Stimulated activated effector memory CD8-positive, alpha-beta T cell treated with anti-CD3 and anti-CD28 coated beads, Interleukin-12 subunit alpha, Interleukin-12 subunit beta, amount 100 ng/mL, for 72 hours (primary cell): Measurements from ENCODE around the gene NFASC.

Experiments
- ATAC-seq: fragments of 150-1000 bp; cut with Tn5 transposase; 2 replicates; pipeline ENCODE4 v1.10.0; 2021
- DNase-seq, 2 donors: peaks; one replicate each; pipeline ENCODE4 v3.0.0; 2021 to 2022; ENCODE audit warnings: low spot score in 2 of 2
- H3K27ac Mint-ChIP-seq: one replicate; pipeline ENCODE4 v1.8.0; 2022; ENCODE audit warnings: mild to moderate bottlenecking, mixed read lengths
- H3K36me3 Mint-ChIP-seq: one replicate; pipeline ENCODE4 v1.8.0; 2022; ENCODE audit warnings: mild to moderate bottlenecking, mixed read lengths
- H3K4me1 Mint-ChIP-seq: one replicate; pipeline ENCODE4 v1.8.0; 2022; ENCODE audit warnings: mixed read lengths
- H3K4me3 Mint-ChIP-seq: one replicate; pipeline ENCODE4 v1.8.0; 2022; ENCODE audit warnings: mild to moderate bottlenecking, mixed read lengths
- H3K9me3 Mint-ChIP-seq: one replicate; pipeline ENCODE4 v1.8.0; 2022; ENCODE audit warnings: mixed read lengths

Gene NFASC

DNA sequence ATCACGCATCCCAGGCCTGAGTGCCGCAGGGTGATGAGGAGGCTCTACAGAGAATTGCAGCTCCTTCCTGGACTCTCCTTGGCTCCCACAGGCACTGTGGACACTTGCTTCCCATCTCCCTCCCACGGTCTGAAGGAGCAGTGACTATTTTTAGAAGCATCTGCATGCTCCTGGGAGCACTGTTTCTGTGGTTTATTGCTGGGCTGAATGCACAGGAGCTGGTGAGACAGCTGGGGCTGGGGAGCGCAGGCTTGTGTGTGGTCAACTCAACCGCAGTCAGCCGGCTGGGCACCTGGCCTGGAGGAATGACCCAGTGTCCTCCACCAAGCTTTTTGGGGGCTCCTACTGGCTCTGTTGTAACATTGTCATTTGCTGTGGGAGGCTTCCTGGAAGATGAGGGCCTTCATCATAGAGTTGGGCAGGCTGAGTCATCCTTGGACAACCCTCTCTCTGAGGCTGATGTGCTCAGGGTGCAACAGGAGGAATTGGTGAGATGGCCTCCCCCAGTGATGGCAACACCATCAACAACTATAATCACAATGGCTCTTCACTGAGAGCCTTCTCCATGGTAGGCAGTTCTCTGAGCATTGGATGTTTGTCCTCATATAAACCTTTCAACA lies 1.7 kb downstream of the NFASC start:
- ATAC-seq: peak; percentile 34
- Mint-ChIP-seq H3K9me3 (no peaks in the 10 kb centered on the region), H3K27ac (no peak overlapping the region), H3K4me3 (no peak overlapping the region), H3K4me1 (no peaks in the 10 kb centered on the region), H3K36me3 (no peaks in the 10 kb centered on the region)
- no peak for DNase-seq

DNA sequence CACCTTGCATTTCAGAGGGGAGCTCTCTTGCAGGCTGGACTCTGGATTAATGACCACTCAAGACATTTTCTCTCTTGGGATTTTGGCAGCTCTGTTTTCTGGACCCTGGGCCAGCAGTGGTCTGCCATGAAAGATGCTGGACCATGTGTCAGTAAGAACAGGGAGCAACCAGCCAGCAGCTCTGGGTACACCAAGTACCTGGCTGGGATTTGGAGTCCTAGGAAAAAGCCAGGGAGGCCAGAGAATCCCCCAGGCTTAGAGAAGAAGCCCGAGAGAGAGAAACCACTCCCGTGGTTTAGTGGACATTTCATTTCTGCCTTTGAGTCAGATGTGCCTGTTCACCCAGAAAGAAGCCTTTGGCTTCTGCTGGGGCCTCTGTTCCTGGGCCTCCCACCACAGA lies 2.5 kb downstream of the NFASC start:
- Mint-ChIP-seq H3K27ac (no peak overlapping the region), H3K9me3 (no peaks in the 10 kb centered on the region), H3K36me3 (no peaks in the 10 kb centered on the region), H3K4me1 (no peaks in the 10 kb centered on the region), H3K4me3 (no peak overlapping the region)
- DNase-seq: no peak
- no peak for ATAC-seq

DNA sequence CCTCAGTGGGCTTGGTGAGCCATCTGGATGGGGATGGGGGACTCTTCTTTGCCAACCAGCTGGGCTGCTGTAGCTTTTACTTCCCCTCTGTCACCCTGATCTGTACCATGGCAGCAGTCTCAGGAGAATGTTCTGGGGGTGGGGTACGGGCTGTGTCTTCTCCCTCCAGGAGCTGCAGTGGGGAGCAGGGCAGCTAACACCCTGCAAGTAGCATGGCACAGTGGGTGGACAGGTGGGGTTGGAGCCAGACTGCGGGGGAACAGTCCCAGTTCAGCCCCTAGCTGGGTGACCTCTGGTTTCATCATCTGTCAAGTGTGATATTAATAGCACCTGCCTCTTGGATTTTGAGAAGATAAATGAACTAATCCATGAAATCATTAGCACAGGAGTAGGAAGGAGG lies 3.1 kb downstream of the NFASC start:
- no peak overlapping the region for H3K4me3 Mint-ChIP-seq
- H3K27ac Mint-ChIP-seq: no peak overlapping the region
- no peak for DNase-seq
- H3K36me3 Mint-ChIP-seq: no peaks in the 10 kb centered on the region
- H3K9me3 Mint-ChIP-seq: no peaks in the 10 kb centered on the region
- no peak for ATAC-seq
- H3K4me1 Mint-ChIP-seq: no peaks in the 10 kb centered on the region

DNA sequence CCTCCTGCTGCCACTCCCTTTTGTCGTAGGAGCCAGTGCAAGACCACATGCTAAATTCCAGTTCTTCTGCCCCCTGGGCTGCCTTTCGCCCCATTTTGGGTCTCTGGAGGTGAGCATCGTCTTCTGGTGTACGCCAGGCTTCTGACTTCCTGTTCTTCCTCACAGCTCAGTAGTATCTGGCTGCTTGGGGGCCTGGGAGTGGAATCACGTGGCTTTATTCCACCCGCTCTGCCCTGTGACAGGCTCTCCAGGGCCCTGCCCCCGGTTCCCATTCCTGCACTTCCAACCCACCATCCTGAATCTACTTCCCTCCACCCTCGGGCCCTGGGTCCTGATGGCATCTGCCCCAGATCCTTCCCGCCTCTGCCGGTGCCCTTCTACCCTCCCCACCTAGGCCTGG lies 3.6 kb downstream of the NFASC start:
- no peaks in the 10 kb centered on the region for H3K36me3 Mint-ChIP-seq
- no peaks in the 10 kb centered on the region for H3K4me1 Mint-ChIP-seq
- H3K9me3 Mint-ChIP-seq: no peaks in the 10 kb centered on the region
- DNase-seq: no peak
- no peak for ATAC-seq
- no peak overlapping the region for H3K4me3 Mint-ChIP-seq
- no peak overlapping the region for H3K27ac Mint-ChIP-seq

DNA sequence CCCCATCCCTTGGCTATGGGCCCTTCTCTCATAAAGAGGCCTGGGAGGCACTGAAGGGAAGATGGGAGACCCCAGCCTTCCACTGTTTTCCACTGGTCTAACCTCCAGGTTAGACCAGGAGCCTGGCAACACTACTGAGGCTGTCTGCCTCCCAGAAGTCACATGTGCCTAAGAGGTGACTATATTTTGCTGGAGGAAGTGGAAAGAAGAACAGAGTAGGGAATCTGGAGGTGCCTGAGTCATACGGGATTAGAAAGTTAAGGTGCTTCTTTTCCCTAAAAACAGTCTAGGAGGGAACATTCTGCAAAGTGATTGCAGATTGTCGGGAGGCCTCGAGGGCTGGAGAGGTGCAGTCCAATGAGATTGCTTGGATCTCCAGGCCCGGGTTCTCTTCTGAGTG lies 4.6 kb downstream of the NFASC start:
- ATAC-seq: no peak
- Mint-ChIP-seq H3K9me3 (no peaks in the 10 kb centered on the region), H3K4me1 (no peaks in the 10 kb centered on the region), H3K36me3 (no peaks in the 10 kb centered on the region), H3K4me3 (no peak overlapping the region), H3K27ac (no peak overlapping the region)
- no peak for DNase-seq

DNA sequence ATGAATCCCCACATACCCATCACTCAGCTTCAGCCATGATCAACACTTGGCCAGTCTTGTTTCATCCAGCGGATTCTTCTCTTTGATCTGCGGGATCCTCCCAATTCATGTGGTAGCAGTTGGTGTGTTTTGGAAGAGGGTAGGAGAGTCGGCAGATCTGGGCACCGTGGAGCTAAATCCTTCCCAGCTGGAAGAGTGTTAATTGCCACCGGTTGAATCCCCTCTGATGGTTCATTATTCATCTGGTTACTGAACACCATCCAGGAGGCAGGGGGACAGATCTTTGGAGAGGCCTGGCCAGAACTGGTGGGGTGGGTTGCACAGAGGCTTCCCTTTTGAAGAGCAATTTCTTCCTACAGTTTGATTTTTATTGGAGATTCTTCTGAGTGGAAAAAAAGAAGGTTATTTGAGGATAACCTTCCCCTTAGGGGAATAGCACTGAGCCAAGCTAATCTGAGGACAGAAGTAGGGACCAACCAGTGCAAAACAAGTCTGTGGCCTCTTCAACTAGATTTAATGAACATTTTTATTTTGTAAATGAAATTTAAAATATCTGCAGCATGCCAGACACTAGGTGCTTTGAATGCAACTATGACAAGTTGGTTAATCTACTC lies 8.1 kb downstream of the NFASC start:
- Mint-ChIP-seq H3K4me3 (no peak overlapping the region), H3K27ac (no peak overlapping the region), H3K36me3 (no peaks in the 10 kb centered on the region), H3K4me1 (no peaks in the 10 kb centered on the region), H3K9me3 (no peaks in the 10 kb centered on the region)
- ATAC-seq (no peak), DNase-seq (no peak)

DNA sequence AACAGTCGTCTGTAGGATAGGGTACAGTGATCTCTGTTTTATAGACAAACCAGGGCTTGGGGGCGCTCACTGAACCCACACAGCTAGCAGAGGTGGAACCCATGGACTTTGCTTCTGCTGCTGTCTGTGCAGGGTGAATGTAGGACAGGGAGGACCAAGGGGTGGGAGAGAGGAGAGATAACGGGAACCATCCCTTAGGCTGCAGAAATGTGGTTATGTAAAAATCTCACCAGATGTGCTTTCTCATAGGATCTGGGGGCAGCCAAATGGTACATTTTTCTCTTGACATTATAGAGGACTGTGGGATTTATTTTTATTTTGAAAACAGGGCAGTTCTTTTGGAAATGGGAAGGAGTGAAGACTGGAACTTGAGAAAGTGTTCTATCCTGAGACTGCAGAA lies 8.7 kb downstream of the NFASC start:
- DNase-seq (no peak), ATAC-seq (no peak)
- Mint-ChIP-seq H3K4me3 (no peak overlapping the region), H3K27ac (no peak overlapping the region), H3K36me3 (no peaks in the 10 kb centered on the region), H3K4me1 (no peaks in the 10 kb centered on the region), H3K9me3 (no peaks in the 10 kb centered on the region)

DNA sequence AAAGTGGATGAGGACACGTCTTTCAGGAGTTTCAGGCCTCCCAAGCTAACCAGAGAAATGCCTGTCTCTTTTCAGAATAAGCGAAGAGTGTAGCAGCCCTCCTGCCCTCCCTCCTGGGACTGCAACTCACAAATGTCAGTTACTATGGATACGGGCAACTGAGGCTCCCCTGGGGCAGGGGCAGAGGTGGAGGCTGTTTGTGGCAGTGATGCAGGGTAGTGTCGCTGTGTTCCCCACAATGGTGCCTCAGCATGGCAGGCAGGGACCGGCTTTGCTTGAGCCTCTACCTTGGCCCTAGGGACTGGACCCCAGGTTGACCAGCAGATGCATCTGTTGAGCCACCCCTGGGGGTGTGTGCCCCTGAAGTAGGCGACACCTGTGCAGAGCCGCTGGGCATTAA lies 10.2 kb downstream of the NFASC start:
- Mint-ChIP-seq H3K36me3 (no peaks in the 10 kb centered on the region), H3K27ac (no peak overlapping the region), H3K4me3 (no peak overlapping the region), H3K4me1 (no peaks in the 10 kb centered on the region), H3K9me3 (no peaks in the 10 kb centered on the region)
- no peak for DNase-seq
- no peak for ATAC-seq

DNA sequence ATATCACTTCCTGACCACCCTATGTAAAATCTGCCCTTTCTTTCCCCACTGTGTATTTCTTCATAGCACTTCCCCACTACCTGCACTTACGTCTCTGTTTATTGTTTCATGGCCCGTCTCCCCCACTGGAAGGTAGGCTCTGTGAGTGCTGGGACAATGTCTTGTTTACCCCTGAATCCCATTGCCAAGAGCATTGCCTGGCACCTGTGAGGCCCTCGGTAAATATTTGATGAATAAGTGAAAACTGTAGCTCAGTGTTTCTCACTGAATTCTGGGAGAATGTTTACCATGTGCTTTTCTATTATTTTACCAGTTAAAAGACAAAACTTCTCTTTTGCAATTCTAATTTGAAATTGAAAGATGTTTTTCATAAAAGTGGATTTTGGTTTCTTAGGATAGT lies 11.8 kb downstream of the NFASC start:
- Mint-ChIP-seq H3K9me3 (no peaks in the 10 kb centered on the region), H3K4me1 (no peaks in the 10 kb centered on the region), H3K36me3 (no peaks in the 10 kb centered on the region), H3K27ac (no peak overlapping the region), H3K4me3 (no peak overlapping the region)
- DNase-seq: no peak
- no peak for ATAC-seq

DNA sequence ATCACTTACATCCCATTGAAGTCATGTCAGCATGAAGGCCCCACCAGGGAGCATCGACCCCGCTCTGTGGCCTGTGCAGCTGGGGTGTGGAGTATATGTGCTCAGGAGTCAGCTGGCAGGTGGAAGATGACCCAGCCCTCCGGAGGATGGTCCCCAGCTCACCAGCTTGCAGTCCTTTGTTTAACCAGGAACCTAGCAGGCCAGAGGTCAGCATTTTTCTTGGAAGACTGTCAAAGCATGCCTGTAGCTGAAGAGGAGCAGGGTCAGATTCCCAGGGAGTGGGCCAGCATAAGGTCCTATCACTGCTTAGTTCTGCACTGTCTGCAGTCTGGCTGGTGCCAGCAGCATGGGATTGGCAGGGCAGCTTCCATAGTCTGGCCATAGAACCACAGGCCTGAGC lies 12.7 kb downstream of the NFASC start:
- Mint-ChIP-seq H3K27ac (no peak overlapping the region), H3K4me1 (no peaks in the 10 kb centered on the region), H3K4me3 (no peak overlapping the region), H3K36me3 (no peaks in the 10 kb centered on the region), H3K9me3 (no peaks in the 10 kb centered on the region)
- ATAC-seq (no peak), DNase-seq (no peak)

DNA sequence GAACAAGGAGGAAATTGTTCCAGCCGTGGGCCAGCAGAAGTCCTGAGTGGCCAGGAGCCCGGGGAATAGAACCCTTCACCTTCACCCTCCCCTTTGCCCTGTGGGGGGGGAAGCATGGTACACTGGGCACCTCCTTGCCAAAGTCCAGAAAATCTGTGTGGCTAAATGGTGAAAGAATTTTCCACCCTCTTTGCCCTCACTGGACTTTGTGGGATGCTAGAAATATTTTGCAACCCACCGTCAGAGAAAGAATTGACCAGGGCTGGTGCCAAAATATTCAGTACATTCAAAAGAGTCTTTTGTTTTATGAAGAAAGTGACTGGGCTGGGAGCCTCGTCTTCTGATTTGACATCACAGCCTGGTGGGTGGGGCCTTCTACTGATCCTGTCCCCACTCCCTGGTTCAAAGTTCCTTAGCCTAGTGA lies 14.6 kb downstream of the NFASC start:
- Mint-ChIP-seq H3K36me3 (no peaks in the 10 kb centered on the region), H3K4me1 (no peaks in the 10 kb centered on the region), H3K27ac (no peak overlapping the region), H3K4me3 (no peak overlapping the region), H3K9me3 (no peaks in the 10 kb centered on the region)
- ATAC-seq: no peak
- DNase-seq: no peak

DNA sequence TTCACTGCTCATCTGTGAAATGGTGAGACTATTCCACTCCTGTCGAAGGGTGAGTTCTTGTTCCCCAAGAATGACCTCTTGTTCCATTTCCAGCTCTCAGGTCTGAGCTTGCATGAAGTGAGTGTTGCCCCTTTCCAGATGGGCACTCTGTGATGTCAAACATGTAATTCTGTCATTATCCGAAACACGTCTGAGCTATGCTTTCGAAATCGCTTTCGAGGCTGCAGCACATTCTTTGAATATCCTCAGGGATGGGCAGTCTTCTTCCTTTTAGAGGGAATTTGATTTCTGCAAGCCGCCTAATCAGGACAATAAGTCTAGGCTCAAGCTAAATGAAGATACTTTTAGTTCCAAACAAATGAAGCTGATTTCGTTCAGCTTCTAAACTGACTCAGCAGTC lies 15.1 kb downstream of the NFASC start:
- H3K9me3 Mint-ChIP-seq: no peaks in the 10 kb centered on the region
- no peak overlapping the region for H3K4me3 Mint-ChIP-seq
- ATAC-seq (no peak), DNase-seq (no peak)
- H3K4me1 Mint-ChIP-seq: no peaks in the 10 kb centered on the region
- H3K36me3 Mint-ChIP-seq: no peaks in the 10 kb centered on the region
- no peak overlapping the region for H3K27ac Mint-ChIP-seq

DNA sequence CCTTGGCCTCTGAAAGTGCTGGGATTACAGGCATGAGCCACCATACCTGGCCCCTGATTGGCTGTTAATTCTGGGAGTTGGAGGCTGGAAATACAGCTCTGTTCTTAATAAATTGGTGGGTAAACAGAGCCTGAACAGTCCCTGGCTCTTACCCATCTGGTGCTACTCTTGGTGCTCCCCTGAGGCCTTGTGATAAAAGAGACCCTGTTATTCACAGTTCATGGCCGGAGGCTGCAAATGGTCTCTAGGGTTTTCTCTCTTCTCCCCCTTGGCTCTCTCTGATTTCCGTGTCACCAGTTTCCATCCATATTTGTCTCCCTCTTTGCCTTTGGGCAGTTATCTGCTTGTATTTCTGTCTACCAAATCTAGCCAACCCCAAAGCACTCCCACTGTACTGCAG lies 17.2 kb downstream of the NFASC start:
- Mint-ChIP-seq H3K9me3 (no peaks in the 10 kb centered on the region), H3K36me3 (no peaks in the 10 kb centered on the region), H3K27ac (no peak overlapping the region), H3K4me1 (no peaks in the 10 kb centered on the region), H3K4me3 (no peak overlapping the region)
- ATAC-seq: no peak
- DNase-seq: no peak

DNA sequence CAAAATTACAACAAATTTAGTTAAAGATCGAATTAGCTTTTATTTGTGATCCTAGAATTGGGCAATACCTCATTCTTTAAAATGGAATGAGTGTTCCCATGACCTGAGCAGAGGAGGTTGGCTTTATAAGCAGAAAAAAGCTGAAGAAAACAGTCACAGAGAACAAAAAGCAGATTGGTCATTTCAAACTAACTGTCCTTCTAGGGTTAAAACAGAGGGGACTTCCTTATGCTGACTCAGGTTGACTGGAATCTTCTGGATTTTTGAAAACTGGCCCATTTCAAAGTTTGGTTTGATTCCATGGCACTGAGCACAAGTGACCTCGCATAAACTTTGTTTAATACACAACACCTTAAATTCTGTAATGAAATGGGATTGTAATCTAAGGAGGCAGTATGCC lies 17.6 kb downstream of the NFASC start:
- no peaks in the 10 kb centered on the region for H3K9me3 Mint-ChIP-seq
- H3K4me1 Mint-ChIP-seq: no peaks in the 10 kb centered on the region
- no peak overlapping the region for H3K27ac Mint-ChIP-seq
- no peaks in the 10 kb centered on the region for H3K36me3 Mint-ChIP-seq
- no peak overlapping the region for H3K4me3 Mint-ChIP-seq
- DNase-seq (no peak), ATAC-seq (no peak)

DNA sequence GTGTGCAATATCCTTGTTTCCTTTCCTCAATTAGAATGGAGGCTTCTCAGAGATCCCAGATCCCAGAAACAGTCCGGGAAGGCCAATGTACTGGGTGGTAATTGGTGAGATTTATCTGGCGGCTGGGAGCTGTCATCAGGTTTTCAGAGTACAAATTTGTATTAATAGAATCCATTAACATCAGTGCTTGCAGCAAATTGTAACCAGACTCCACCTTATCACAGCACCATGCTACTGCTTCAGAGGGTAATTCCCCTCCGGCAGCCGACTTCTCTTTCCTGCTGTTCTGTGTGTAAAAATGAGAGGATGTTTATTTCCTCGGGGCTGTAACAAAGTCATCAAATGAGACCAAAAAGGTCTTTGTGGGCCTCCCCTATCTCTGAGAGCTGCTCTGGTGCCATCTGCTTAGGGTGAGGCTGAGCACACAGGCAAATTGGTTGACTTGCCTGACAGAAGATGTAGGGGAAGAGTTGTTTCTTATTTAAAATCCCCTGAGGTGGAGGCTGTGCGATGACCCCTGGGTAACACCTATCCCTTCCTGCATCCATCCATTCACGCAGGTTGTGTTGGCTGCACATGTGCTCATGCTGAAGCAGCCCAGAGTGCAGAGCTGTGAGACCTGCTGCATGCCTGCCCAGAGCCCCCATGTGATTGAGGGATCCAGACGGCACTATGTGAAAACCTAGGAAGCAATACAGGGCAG lies 19.2 kb downstream of the NFASC start:
- peak; percentile 13 for ATAC-seq

DNA sequence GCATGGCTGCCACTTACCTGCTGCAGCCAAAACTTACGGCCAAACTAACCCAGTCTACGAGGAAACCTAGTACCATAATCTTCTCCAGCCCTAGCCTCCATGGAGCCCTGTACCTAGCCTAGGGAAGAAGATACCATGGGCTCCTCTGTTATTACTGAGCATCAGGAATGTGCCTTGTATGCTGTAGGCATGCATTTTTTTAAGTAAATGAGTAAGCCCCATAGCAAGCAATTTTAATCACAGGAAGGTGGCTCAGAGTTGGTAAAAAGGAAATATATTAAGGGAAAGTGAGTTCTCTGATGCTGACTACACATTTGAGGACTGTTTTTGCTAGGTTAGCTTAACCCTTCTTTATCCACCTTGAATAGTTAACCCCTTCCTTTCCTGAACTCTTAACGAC lies 21.2 kb downstream of the NFASC start:
- H3K9me3 Mint-ChIP-seq: no peaks in the 10 kb centered on the region
- H3K27ac Mint-ChIP-seq: no peak overlapping the region
- DNase-seq (no peak), ATAC-seq (no peak)
- H3K4me1 Mint-ChIP-seq: no peaks in the 10 kb centered on the region
- no peak overlapping the region for H3K4me3 Mint-ChIP-seq
- H3K36me3 Mint-ChIP-seq: no peaks in the 10 kb centered on the region

More for the DNA sequence above, 19.2 kb downstream of the NFASC start:
- Mint-ChIP-seq H3K36me3 (no peaks in the 10 kb centered on the region), H3K4me3 (no peak overlapping the region), H3K4me1 (no peaks in the 10 kb centered on the region), H3K27ac (no peak overlapping the region), H3K9me3 (no peaks in the 10 kb centered on the region)
- no peak for DNase-seq
